SH-SY5Y (cell line): ENCODE data around the gene AS3MT.

Source experiments
- GATA2 ChIP-seq: IDR thresholded peaks from 2 replicates; pipeline ENCODE4 v1.6.1; 2011; ENCODE audit warnings: mild to moderate bottlenecking, low read depth, low read length
- GATA3 ChIP-seq: IDR thresholded peaks from 2 replicates; pipeline ENCODE4 v1.6.1; 2011; ENCODE audit warnings: low read depth, mild to moderate bottlenecking, low read length, moderate library complexity

The AS3MT gene

GRCh38 chr10:102856758-102857424 lies 12.4 kb upstream of the AS3MT start:
- TF ChIP-seq GATA3 (no peak), GATA2 (no peak)

GRCh38 chr10:102859911-102860310 lies 9.4 kb upstream of the AS3MT start:
- no peak for TF ChIP-seq GATA2
- no peak for TF ChIP-seq GATA3

GRCh38 chr10:102863660-102864059 lies 5.6 kb upstream of the AS3MT start:
- no peak for TF ChIP-seq GATA3
- no peak for TF ChIP-seq GATA2

- TF ChIP-seq GATA3 (no peak), GATA2 (no peak)
Observed at GRCh38 chr10:102865620-102866019, 3.6 kb upstream of the AS3MT start.

GRCh38 chr10:102868911-102869257 lies 386 bp upstream of the AS3MT start:
- TF ChIP-seq GATA2 (no peak), GATA3 (no peak)

GRCh38 chr10:102870221-102870620 lies 951 bp downstream of the AS3MT start:
- TF ChIP-seq GATA2: no peak
- TF ChIP-seq GATA3: no peak

- TF ChIP-seq GATA2: no peak
- no peak for TF ChIP-seq GATA3
Observed at GRCh38 chr10:102872163-102872562, 2.9 kb downstream of the AS3MT start.

- TF ChIP-seq GATA3: no peak
- no peak for TF ChIP-seq GATA2
Observed at GRCh38 chr10:102876747-102877153, 7.5 kb downstream of the AS3MT start.

GRCh38 chr10:102878629-102879028 lies 9.4 kb downstream of the AS3MT start:
- TF ChIP-seq GATA3 (no peak), GATA2 (no peak)

GRCh38 chr10:102880256-102880655 lies 11.0 kb downstream of the AS3MT start:
- TF ChIP-seq GATA2 (no peak), GATA3 (no peak)

GRCh38 chr10:102888048-102888447 lies 18.8 kb downstream of the AS3MT start:
- TF ChIP-seq GATA2 (no peak), GATA3 (no peak)

- TF ChIP-seq GATA3: no peak
- TF ChIP-seq GATA2: no peak
Observed at GRCh38 chr10:102894466-102895213, 25.4 kb downstream of the AS3MT start.

- TF ChIP-seq GATA3 (no peak), GATA2 (no peak)
Observed at GRCh38 chr10:102900006-102900405, 30.7 kb downstream of the AS3MT start.

- no peak for TF ChIP-seq GATA3
Observed at GRCh38 chr10:102904346-102904745, 35.1 kb downstream of the AS3MT start.

- no peak for TF ChIP-seq GATA3
- no peak for TF ChIP-seq GATA2
Observed at GRCh38 chr10:102906507-102906906, 37.2 kb downstream of the AS3MT start.

GRCh38 chr10:102914781-102915180 lies 45.5 kb downstream of the AS3MT start:
- no peak for TF ChIP-seq GATA3
- no peak for TF ChIP-seq GATA2

- TF ChIP-seq GATA3 (no peak), GATA2 (no peak)
Observed at GRCh38 chr10:102916173-102916572, 46.9 kb downstream of the AS3MT start.
